ENCODE results near the gene VTI1B.
A peak's percentile ranks its signal among the peaks of the same experiment; 100 is the strongest.

VTI1B gene

DNA sequence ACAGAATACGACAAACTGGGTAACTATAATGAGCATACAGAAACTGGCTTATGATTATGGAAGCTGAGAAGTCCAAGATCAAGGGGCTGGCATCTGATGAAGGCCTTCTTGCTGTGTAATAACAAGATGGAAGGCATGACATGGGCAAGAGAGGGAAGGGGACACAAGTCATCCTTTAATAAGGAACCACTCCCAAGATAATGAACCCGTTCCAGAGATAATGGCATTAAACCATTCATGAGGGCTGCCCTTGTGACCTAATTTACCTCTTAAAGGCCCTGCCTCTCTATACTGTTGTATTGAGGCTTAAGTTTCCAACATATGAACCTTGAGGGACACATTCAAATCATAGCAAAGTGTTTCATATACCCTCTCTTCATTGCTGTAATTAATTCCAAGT lies 4.6 kb upstream of the VTI1B start:
- DNase-seq (ENCODE audit: low read depth in 3 of 3): no peak

DNA sequence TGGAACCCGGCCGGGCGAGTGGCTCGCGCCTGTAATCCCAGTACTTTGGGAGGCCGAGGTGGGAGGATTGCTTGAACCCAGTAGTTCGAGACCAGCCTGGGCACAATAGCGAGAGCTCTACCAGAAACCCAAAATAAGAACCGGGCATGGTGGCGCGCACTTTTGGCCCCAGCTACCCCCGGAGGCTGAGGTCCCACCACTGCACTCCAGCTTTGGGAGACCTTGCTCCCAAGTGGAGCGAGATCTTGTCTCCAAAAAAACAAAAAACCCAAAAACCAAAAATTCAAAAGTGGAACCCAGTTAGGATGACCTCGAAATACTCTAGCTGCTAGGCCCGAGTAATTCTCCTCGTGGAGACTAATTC lies 769 bp upstream of the VTI1B start:
- DNase-seq (ENCODE audit: low read depth in 3 of 3): peak in 1 of 3 experiments; percentile 1

DNA sequence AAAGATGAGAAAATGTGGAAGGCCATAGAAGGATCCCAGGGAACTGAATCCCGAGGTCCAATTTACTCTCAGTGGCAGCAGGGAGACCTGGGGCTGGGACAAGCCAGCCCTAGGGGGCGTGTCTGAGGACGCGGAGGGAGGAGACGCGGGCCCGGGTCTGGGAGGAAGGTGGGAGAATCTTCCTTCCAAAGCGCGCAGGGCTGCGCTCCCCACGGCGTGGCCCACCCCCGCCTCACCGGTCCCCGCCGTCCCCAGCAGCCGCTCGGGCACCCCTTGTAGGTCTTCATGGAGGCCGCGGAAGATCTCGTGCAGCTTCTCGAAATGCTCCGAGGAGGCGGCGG lies 323 bp downstream of the VTI1B start:
- peak; percentile 20 to 58 (median 35) for DNase-seq (ENCODE audit: low read depth in 3 of 3)

DNA sequence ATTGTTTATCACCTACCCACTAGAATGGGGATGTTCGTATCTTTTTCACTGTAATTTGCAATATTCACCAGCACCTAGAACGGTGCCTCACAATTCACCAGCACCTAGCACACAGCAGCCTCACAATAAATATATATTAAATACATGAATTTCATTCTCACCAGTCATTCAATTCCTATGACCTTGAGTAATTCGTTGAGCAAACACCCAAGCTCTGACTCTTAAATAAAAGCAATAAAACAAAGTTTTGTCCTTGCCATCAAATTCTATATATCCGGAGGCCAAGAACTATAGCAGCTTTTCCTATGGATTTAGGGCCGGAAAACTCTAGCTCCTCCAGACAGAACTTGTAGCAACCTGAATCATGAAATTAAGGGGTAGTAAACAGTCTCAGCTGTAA lies 981 bp downstream of the VTI1B start:
- DNase-seq (ENCODE audit: low read depth in 3 of 3): no peak

DNA sequence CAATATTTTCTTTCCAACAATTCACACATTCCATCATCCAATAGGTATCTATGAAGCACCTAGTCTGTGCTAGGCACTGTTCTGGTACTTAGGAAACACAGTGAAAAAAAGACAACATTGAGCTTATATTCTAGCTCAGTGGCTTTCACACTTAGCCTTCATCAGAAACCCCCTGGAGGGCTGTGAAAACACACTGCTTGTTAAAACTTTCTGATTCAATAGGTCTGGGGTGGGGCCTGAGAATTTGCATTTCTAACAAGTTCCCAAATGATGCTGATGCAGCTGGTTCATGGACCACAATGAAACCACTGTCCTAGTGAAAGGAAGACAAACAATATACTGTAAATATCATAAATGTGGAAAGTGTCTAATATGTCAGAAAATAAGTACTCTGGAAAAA lies 5.9 kb downstream of the VTI1B start:
- no peak for DNase-seq (ENCODE audit: low read depth in 3 of 3)

DNA sequence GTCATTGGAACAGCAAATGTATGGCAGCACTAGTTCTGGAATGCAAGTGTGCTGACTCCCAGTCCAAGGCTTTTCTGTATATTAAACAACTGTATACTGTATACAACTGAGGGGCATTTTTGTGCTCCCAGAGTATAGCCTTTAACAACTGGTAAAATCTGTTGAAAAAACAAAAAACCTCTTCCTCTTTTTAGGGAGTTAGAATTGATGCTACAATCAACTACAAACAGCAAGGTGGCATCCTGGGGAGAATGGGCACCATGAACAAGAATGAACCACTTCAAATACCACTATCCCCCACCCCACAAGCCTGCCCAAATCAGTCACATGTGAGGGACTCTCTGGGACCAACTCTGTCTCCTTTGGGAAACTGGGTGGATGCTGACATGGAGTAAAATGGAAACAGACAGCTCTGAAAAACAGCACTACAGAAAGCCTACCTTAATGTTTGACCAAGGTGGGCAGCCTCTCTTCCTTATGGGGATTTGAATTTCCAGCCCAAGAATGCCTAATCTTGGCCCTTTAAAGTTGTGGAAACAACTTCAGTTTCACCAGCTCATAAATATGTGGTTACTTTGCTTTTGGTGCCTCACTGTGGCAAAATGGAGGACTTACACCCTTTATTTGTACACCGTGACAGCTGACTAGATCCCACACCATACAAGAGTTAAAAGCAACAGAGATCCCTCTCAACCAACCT lies 7.5 kb downstream of the VTI1B start:
- DNase-seq (ENCODE audit: low read depth in 3 of 3): peak in 1 of 3 experiments; percentile 9

DNA sequence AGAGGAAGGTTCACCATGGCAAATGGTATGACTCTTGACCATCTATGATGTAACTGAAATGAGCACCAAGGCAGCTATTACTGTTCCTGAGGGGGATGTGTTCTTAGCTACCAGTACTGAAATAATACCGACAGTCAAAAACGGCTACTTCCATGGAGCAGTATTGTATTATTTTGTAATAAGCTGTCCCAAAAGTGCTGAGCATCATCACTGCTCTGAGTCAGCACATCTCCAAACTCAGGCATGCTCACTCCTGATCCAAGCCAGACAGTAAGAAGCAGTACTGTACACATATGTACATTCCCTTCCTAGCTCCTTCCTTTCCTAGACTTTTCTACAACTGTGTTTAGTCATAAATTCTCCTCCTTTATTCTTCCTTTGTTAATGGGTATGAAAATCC lies 8.6 kb downstream of the VTI1B start:
- no peak for DNase-seq (ENCODE audit: low read depth in 3 of 3)

DNA sequence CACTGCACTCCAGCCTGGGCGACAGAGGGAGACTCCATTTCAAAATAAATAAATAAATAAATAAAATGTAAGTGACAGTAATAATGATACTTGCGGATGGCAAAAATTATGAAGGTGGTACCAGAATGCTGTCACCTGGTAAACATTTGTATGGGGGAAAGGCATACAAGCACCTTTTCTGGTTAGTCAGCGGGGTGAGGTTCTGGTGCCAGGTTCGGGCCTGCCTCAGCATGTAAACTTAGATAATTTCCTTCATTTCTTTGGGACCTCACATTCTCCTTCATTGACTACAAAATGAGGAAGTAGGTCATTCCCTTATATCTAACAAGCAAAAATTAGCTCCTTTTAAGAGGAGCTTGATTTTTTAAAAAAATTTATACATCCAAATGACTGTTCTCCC lies 10.8 kb downstream of the VTI1B start:
- no peak for DNase-seq (ENCODE audit: low read depth in 3 of 3)

DNA sequence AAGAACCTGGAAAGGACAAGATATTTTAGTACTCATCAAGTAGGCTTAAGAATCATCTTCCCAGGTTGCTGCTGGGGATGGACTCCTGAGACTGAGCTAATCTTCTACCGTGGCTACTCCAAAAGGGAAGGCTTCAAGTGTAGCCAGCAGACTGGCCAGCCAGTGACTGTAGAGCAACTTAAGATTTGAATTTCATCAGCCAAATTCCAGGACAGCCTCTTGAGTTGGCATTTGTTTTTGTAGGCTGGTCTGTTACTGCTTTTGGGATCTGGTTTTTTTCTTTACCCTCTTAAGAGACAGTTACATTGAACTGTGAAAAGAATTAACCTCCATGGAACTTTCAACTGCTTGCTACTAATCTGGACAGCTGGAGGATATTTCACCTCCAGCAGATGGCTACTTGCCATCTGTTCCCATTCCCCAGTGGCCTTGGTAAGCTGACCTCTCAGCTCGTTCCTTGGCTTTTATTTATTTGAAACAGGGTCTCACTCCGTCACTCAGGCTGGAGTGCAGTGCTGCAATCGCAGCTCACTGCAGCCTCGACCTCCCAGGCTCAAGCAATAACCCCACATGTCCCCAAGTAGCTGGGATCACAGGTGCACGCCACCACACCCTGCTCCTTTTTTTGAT lies 20.7 kb downstream of the VTI1B start:
- DNase-seq (ENCODE audit: low read depth in 3 of 3): no peak

DNA sequence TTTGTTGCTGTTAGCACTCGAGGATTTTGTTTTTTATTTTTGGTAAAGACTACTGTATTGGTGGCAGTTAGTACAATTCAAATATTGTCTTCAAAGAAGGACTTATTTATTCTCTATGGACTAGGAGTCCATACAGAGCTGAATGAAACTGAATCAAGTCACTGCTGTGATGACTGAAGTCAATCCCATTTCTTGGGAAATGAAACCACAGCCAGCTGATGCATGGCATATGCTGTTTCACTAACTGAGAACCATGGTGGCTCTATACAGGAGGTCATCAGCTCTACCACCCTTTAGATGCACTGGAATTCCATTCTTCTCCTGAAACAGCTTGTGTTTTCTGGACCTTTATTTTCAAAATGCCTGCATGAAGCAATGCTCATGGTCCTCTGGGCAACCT lies 22.2 kb downstream of the VTI1B start:
- DNase-seq (ENCODE audit: low read depth in 3 of 3): no peak

DNA sequence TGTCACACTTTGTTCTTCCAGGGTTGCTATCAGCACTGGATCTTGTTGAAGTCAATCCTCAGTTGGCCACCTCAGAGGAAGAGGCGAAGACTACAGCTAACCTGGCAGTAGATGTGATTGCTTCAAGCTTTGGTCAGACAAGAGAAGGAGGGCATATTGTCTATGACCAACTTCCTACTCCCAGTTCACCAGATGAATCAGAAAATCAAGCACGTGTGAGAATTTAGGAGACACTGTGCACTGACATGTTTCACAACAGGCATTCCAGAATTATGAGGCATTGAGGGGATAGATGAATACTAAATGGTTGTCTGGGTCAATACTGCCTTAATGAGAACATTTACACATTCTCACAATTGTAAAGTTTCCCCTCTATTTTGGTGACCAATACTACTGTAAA lies 23.7 kb downstream of the VTI1B start:
- no peak for DNase-seq (ENCODE audit: low read depth in 3 of 3)

DNA sequence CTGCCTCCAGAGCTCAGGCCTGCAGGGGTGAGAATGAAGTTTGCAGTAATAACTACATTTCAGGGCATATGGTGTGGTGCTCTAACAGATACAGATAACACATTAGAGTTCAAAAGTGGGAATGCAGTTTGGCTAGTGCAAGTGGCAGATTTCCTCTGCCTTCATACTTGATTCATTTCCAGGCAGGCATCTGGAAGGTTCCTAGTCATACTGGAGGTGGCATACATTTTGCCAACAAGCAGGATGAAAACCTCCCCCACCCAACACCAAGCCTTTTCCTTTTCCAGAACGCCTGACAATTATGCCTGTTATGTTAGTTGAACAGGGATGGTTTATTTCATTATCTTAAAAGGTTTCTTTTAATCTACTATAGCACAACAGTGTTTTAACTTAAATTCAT lies 24.3 kb downstream of the VTI1B start:
- no peak for DNase-seq (ENCODE audit: low read depth in 3 of 3)

DNA sequence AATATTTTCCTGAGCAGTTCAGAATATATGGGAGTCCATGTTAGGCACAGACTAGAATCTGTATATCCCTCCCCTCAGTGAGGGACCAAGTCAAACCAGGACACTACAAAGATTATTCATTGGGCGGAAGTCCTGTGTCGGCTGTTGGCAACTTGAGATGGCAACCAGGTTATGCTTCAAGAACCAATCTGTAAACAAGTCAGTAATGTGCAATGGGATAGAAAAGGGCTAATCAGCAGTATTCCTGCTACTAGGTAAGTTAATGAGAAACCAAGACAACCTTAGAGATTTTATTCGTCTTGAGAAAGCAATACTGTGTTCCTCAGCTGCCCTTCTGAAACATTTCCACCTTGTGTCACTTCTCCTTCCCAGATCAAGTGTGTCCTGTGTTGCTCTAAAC lies 28.3 kb downstream of the VTI1B start:
- DNase-seq (ENCODE audit: low read depth in 3 of 3): no peak

DNA sequence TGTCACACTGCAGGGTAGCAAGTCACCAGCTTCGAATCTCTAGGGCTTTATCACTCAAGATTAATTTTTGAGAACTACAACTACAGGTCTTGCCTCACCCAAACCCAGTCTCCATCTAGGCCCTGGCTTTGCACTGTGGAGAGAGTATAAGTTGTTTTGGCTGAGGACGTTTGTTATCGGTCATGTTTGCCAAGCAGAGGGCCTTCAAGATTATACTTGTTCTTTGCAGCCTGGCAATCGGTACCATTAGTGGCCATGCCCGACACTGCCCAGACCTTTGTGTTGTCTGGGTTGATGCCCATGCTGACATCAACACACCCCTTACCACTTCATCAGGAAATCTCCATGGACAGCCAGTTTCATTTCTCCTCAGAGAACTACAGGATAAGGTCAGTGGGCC lies 29.0 kb downstream of the VTI1B start:
- DNase-seq (ENCODE audit: low read depth in 3 of 3): no peak

DNA sequence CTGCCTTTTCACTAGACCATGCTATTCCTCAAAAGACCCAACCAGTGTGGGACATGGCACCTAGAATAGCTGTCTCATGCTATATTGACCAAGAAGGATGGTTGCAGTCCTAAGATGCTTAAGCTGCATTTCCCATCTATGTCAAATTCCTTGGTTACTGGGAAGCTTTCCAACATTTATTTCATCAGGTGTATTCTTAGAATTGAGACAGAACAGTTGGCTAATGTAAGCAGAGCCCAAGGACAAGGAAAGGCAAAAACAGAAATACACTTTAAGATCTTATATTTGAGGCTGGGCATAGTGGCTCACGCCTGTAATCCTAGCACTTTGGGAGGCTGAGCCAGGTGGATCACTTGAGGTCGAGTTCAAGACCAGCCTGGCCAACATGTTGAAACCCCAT lies 30.0 kb downstream of the VTI1B start:
- DNase-seq (ENCODE audit: low read depth in 3 of 3): no peak

DNA sequence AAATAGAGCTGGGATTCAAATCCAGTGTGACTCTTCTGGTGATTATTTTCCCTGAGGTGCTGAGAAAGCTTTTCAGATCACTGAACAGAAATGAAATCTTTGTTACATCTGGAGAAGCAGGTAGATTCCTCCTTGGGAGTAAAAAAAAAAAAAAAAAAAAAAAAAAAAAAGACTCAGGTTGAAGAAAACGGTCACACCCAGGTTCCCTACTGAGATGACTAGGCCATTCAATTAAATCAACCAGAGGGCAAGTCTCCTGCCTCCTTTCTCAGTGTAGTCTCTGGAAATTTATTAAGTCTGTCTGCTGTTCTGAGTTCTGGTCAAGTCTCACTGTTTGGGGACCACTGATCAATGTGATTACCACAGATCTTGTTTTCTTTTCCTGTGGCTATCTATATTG lies 30.7 kb downstream of the VTI1B start:
- DNase-seq (ENCODE audit: low read depth in 3 of 3): no peak

DNA sequence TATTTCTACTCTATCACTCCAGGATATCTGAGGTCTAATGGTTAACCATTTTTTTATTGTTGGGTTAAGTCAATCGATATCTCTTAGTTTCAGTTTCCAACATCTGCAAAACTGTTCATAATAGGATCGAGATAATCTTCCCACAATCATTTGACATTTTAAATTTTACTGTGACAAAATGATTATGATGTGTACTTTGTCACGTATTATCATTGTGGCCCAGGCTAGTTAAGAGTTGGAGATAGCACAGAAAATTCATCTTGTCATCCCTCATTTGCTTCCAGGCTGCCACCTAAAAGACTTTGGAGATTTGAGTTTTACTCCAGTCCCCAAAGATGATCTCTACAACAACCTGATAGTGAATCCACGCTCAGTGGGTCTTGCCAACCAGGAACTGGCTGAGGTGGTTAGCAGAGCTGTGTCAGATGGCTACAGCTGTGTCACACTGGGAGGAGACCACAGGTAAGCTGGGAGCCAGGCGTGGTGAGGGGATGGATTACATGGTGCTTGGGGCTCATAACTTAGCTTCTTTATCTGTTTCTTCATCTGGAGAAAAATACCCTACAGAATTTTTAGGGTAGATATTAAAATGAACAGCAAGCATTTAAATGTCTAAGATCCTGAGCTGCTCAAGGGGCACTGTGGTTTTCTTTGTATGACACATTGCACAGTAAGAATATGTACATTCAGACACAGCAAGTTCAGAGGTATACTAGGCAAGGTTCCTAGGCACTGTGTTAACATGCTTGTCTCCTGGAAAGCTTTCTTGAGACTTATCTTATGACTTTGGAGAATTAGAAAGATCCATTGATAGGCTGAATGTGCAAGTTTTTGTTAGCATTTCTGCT lies 32.3 kb downstream of the VTI1B start:
- no peak for DNase-seq (ENCODE audit: low read depth in 3 of 3)

DNA sequence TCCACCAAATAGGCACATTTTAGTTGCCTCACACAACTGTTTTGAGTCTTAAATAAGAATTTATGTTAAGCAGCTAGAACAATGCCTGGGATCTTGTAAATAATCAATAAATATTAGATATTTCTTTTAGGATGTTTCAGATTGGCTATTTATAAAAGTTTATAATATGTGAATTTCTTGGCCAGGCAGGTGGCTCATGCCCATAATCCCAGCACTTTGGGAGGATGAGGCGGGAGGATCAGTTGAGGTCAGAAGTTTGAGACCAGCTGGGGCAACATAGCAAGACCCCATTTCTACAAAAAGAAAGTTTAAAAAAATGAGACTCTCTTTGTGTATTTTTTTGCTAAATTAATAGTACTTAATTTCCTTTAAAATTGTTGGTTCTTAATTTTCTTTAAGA lies 33.0 kb downstream of the VTI1B start:
- no peak for DNase-seq (ENCODE audit: low read depth in 3 of 3)

DNA sequence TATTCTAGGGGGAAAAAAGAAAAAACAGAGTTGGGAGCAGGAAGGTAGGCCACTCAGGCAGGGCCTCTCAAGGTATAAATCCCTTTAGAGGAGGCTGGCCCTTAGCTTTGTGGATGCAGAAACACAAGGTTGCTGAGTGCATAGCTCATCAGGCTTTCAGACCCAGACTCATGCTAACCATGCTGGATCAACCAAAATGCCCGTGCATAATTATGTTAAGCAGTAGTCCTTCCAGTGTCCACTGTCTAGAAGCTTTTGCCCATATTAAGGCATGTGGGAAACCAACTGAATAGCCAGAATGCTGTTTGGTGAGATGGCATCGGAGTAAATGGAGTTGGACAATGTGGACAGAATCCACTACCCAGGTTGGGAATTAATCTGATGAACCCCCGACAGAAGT lies 35.8 kb downstream of the VTI1B start:
- DNase-seq (ENCODE audit: low read depth in 3 of 3): no peak

DNA sequence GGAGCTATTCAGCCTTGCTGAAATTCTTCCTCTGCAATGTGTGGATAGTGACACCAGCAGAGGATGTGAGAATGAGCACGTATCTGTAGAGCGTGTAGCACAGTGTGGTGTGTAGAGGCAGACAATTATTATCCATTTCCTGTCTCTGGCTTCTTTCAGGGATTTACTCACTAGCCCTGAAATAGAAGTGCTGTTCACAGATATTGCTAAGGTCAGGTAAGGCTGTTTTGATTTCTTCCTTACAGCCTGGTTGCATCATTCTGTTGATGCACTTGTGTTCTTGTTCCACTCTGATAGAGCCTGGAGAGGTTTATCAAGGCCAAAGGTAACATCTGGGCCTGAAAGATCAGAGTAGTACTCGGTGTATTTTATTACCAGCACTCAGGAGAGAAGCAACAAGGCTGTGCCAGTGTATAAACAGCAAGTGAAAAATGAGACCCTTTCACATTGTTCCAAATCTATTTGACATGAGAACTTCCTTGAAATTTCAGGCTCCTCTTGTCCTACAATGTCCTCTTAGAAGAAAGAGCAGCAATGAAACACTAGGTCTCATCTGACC lies 38.0 kb downstream of the VTI1B start:
- no peak for DNase-seq (ENCODE audit: low read depth in 3 of 3)

DNA sequence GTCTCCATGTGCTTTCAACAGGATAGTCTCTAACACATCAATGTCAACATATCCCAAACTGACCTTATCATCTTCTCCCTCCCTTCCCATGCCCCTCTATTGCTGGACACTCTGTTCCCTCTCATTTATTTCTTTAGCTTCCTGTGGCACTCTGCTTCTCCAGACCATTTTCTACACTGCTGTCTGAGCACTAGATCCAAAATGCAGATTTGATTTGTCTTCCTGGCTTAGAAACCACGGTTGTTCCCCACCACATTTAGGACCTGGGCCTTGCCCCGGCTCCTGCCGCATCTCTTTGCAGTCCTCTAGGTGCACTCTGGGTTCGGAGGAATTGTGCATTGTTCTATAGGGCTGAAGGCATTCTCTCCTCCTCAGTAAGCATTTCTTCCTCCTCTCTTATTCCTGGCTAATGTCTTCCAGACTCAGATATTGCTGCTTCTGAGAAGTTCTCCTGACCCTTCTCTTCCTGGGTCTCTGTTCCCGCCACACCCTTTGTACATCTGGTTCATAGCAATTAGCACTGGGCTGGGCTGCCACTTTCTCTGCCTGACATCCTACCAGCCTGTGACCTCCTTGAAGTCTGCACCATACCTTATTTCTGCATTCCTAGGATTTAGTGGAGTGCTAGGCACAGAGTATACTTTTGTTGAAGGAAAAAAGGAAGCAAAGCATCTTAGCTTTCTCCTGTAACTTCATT lies 40.8 kb downstream of the VTI1B start:
- DNase-seq (ENCODE audit: low read depth in 3 of 3): no peak

DNA sequence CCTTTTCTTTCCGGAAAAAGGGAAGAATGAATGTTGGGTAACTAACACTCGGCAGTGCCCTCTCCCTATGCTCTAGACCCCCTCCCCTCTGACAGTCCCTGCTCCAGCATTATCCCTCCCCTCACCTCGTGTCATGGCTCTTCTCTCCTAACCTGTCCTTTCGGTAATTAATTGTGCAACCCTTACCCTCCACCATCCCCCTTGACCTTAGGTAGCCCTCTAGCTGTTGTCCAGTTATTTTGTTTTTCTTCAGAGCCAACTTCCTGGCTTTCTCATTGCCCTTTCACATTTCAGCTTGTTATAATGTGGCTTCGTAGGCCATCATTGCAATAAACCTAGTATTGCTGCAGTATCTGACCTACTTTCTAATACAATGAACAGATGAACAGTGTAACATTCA lies 43.5 kb downstream of the VTI1B start:
- no peak for DNase-seq (ENCODE audit: low read depth in 3 of 3)
